Peyer's patch (tissue), 4 donors: Measurements from ENCODE around the gene SLC2A10. TPM values are rescaled to one million over a fixed set of nuclear protein-coding genes. Genes with fewer than 3 reads are reported as not detected.

ENCODE experiments used
- DNase-seq, 3 donors: peaks; one replicate each; pipeline ENCODE4 v3.0.0-alpha.2; 2017 to 2019
- H3K27ac ChIP-seq, 4 donors: fragments of 200-600 bp; sonication (generic); one replicate each; pipeline ENCODE4 v1.5.1; 2016 to 2019
- H3K27me3 ChIP-seq, 2 donors: fragments of 200-600 bp; sonication (generic); one replicate each; pipeline ENCODE4 v1.5.1; 2019
- H3K36me3 ChIP-seq, 3 donors: fragments of 200-600 bp; sonication (generic); one replicate each; pipeline ENCODE4 v1.5.1; 2016 to 2019
- H3K4me1 ChIP-seq, 4 donors: fragments of 200-600 bp; sonication (generic); one replicate each; pipeline ENCODE4 v1.5.1; 2016 to 2019
- H3K4me3 ChIP-seq, 4 donors: fragments of 200-600 bp; sonication (generic); 1 replicate in 3 of 4; 2 replicates in 1 of 4; pipeline ENCODE4 v1.5.1; 2016 to 2019; ENCODE audit warnings: mild to moderate bottlenecking in 1 of 4
- H3K9me3 ChIP-seq, 4 donors: fragments of 200-600 bp; sonication (generic); one replicate each; pipeline ENCODE4 v1.5.1; 2016 to 2019; ENCODE audit warnings: mild to moderate bottlenecking in 1 of 4
- CTCF ChIP-seq, 6 experiments: fragments of 450-650 bp in 4 of 6; fragments of 200-600 bp in 2 of 6; sonication (generic) in 1 of 6; IDR thresholded peaks; one replicate each; pipeline ENCODE4 v1.5.1; 2017 to 2019; ENCODE audit warnings: antibody characterized with exemption in 6 of 6, mild to moderate bottlenecking in 3 of 6, moderate library complexity in 1 of 6
- POLR2A ChIP-seq, 2 donors: fragments of 450-650 bp; IDR thresholded peaks; one replicate each; pipeline ENCODE4 v1.5.1; 2017; ENCODE audit warnings: antibody characterized with exemption in 2 of 2, mild to moderate bottlenecking in 2 of 2, moderate library complexity in 2 of 2
- total RNA-seq, 4 donors: library from RNA; depleted of rRNA; stranded (reverse); fragments of >200 nt; gene quantifications; one replicate each; pipeline ENCODE4 v1.1.0, GENCODE V29; 2016

The SLC2A10 gene
- total RNA-seq, 4 donors from 2014 or later = 8.3 to 19.0 (median 15.4) TPM

- Histone ChIP-seq H3K27me3 (no peaks in the 10 kb centered on the region), H3K4me1 (no peaks in the 10 kb centered on the region), H3K9me3 (no peaks in the 10 kb centered on the region), H3K27ac (no peak overlapping the region), H3K4me3 (no peak overlapping the region), H3K36me3 (no peaks in the 10 kb centered on the region)
- TF ChIP-seq CTCF (IDR thresholded peaks at IDR 0.05) (no peak), POLR2A (IDR thresholded peaks at IDR 0.05) (no peak)
- no peak for DNase-seq
Measured at GRCh38 chr20:46777331-46777730, 67.9 kb downstream of the SLC2A10 start.

GRCh38 chr20:46779831-46780230, 70.4 kb downstream of the SLC2A10 start:
- Histone ChIP-seq H3K9me3 (no peaks in the 10 kb centered on the region), H3K4me1 (no peaks in the 10 kb centered on the region), H3K36me3 (no peaks in the 10 kb centered on the region), H3K4me3 (no peak overlapping the region), H3K27me3 (no peaks in the 10 kb centered on the region), H3K27ac (no peak overlapping the region)
- DNase-seq = no peak
- TF ChIP-seq POLR2A (IDR thresholded peaks at IDR 0.05) = no peak
- TF ChIP-seq CTCF (IDR thresholded peaks at IDR 0.05) = no peak

- H3K4me1 ChIP-seq = no peaks in the 10 kb centered on the region
- no peak for DNase-seq
- no peaks in the 10 kb centered on the region for H3K9me3 ChIP-seq
- H3K27ac ChIP-seq = no peak overlapping the region
- H3K4me3 ChIP-seq = no peak overlapping the region
- TF ChIP-seq POLR2A (IDR thresholded peaks at IDR 0.05) (no peak), CTCF (IDR thresholded peaks at IDR 0.05) (no peak)
- no peaks in the 10 kb centered on the region for H3K27me3 ChIP-seq
- H3K36me3 ChIP-seq = no peaks in the 10 kb centered on the region
Measured at GRCh38 chr20:46784436-46785127, 75.1 kb downstream of the SLC2A10 start.

Other genes starting within 250 kb of the SLC2A10 start
- 10 to 100 TPM in 1 of 4 donors, 1 to 10 TPM in 3; 4.4 to 19.8 (median 6.2) TPM for gene ZNF334, start 196.1 kb upstream of the SLC2A10 start, total RNA-seq
- not detected for gene OCSTAMP, start 159.0 kb upstream of the SLC2A10 start, total RNA-seq
- 10 to 100 TPM in 1 of 4 donors, 1 to 10 TPM in 1, not detected in 2; 1.3 to 10.7 TPM for gene SLC13A3, start 58.2 kb upstream of the SLC2A10 start, total RNA-seq
- 10 to 100 TPM in 2 of 4 donors, 1 to 10 TPM in 2; 7.4 to 12.1 (median 10.6) TPM for gene TP53RK, start 20.2 kb upstream of the SLC2A10 start, total RNA-seq
- gene EYA2, start 185.2 kb downstream of the SLC2A10 start, total RNA-seq = 1 to 10 TPM in 1 of 4 donors, under 1 TPM in 1, not detected in 2; 0.40 to 1.7 TPM